Measurements from ENCODE around the gene ADAM22.
A peak's percentile ranks its signal among the peaks of the same experiment; 100 is the strongest.

ADAM22 gene

GRCh38 chr7:88132725-88133124 is 198.7 kb downstream of the ADAM22 start:
- in situ Hi-C loops (cut with MboI; ENCODE audit: low pct_unique_long_range_greater_than_20kb, low sequenced_read_pairs, unreplicated experiment), result no loop called here
- DNase-seq (ENCODE audit: low spot score), result peak; percentile 4
- TF ChIP-seq CTCF (IDR thresholded peaks at IDR 0.05; ENCODE audit: extremely low read depth, insufficient read depth, missing control alignments), result no peak

- in situ Hi-C loops (cut with MboI; ENCODE audit: low pct_unique_long_range_greater_than_20kb, low sequenced_read_pairs, unreplicated experiment), result no loop called here
- no peak for DNase-seq (ENCODE audit: low spot score)
- no peak for TF ChIP-seq CTCF (IDR thresholded peaks at IDR 0.05; ENCODE audit: extremely low read depth, insufficient read depth, missing control alignments)
Observed at GRCh38 chr7:88140947-88141346, 206.9 kb downstream of the ADAM22 start.

GRCh38 chr7:88141479-88141878 is 207.4 kb downstream of the ADAM22 start:
- in situ Hi-C loops (cut with MboI; ENCODE audit: low pct_unique_long_range_greater_than_20kb, low sequenced_read_pairs, unreplicated experiment), result no loop called here
- no peak for TF ChIP-seq CTCF (IDR thresholded peaks at IDR 0.05; ENCODE audit: extremely low read depth, insufficient read depth, missing control alignments)
- no peak for DNase-seq (ENCODE audit: low spot score)

GRCh38 chr7:88141953-88142352 is 207.9 kb downstream of the ADAM22 start:
- in situ Hi-C loops (cut with MboI; ENCODE audit: low pct_unique_long_range_greater_than_20kb, low sequenced_read_pairs, unreplicated experiment), result no loop called here
- TF ChIP-seq CTCF (IDR thresholded peaks at IDR 0.05; ENCODE audit: extremely low read depth, insufficient read depth, missing control alignments), result no peak
- no peak for DNase-seq (ENCODE audit: low spot score)

- no peak for TF ChIP-seq CTCF (IDR thresholded peaks at IDR 0.05; ENCODE audit: extremely low read depth, insufficient read depth, missing control alignments)
- in situ Hi-C loops (cut with MboI; ENCODE audit: low pct_unique_long_range_greater_than_20kb, low sequenced_read_pairs, unreplicated experiment), result no loop called here
- DNase-seq (ENCODE audit: low spot score), result no peak
Observed at GRCh38 chr7:88146616-88147015, 212.6 kb downstream of the ADAM22 start.

GRCh38 chr7:88147341-88147740 is 213.3 kb downstream of the ADAM22 start:
- no peak for DNase-seq (ENCODE audit: low spot score)
- in situ Hi-C loops (cut with MboI; ENCODE audit: low pct_unique_long_range_greater_than_20kb, low sequenced_read_pairs, unreplicated experiment), result no loop called here
- TF ChIP-seq CTCF (IDR thresholded peaks at IDR 0.05; ENCODE audit: extremely low read depth, insufficient read depth, missing control alignments), result no peak

- in situ Hi-C loops (cut with MboI; ENCODE audit: low pct_unique_long_range_greater_than_20kb, low sequenced_read_pairs, unreplicated experiment), result no loop called here
- no peak for DNase-seq (ENCODE audit: low spot score)
- no peak for TF ChIP-seq CTCF (IDR thresholded peaks at IDR 0.05; ENCODE audit: extremely low read depth, insufficient read depth, missing control alignments)
Observed at GRCh38 chr7:88147949-88148348, 213.9 kb downstream of the ADAM22 start.
